Measurements from ENCODE around the gene PDE11A. TPM values are rescaled to one million over a fixed set of nuclear protein-coding genes. Genes with fewer than 3 reads are reported as not detected.

PDE11A gene
- total RNA-seq, 6 experiments from 2014 or later = 1.2 to 9.4 (median 6.3) TPM

GRCh38 chr2:178006710-178007109 lies 65.9 kb downstream of the PDE11A start:
- no peak for DNase-seq
- intact Hi-C loops (cut with DNase I) = no loop called here
- ATAC-seq = no peak
- 80% methylated on average over 1 of the region's 1 CpG for WGBS (ENCODE audit: insufficient coverage, low coverage, low lambda C conversion rate, missing lambda C conversion rate)
- Histone ChIP-seq H3K27ac (no peak overlapping the region), H3K36me3 (no peaks in the 10 kb centered on the region), H3K9me3 (no peaks in the 10 kb centered on the region), H3K4me3 (no peak overlapping the region), H3K4me1 (no peaks in the 10 kb centered on the region), H3K27me3 (no peaks in the 10 kb centered on the region)
- TF ChIP-seq CTCF (IDR thresholded peaks at IDR 0.05) = no peak
- TF ChIP-seq POLR2A (IDR thresholded peaks at IDR 0.05) = no peak

GRCh38 chr2:178005756-178006155 lies 66.8 kb downstream of the PDE11A start:
- Histone ChIP-seq H3K36me3 (no peaks in the 10 kb centered on the region), H3K4me1 (no peaks in the 10 kb centered on the region), H3K4me3 (no peak overlapping the region), H3K9me3 (no peaks in the 10 kb centered on the region), H3K27ac (no peak overlapping the region), H3K27me3 (no peaks in the 10 kb centered on the region)
- DNase-seq (no peak), ATAC-seq (no peak)
- TF ChIP-seq CTCF (IDR thresholded peaks at IDR 0.05) = no peak
- TF ChIP-seq POLR2A (IDR thresholded peaks at IDR 0.05) = no peak
- intact Hi-C loops (cut with DNase I) = no loop called here

- DNase-seq (no peak), ATAC-seq (no peak)
- Histone ChIP-seq H3K36me3 (no peaks in the 10 kb centered on the region), H3K27ac (no peak overlapping the region), H3K9me3 (no peaks in the 10 kb centered on the region), H3K4me3 (no peak overlapping the region), H3K27me3 (no peaks in the 10 kb centered on the region), H3K4me1 (no peaks in the 10 kb centered on the region)
- TF ChIP-seq POLR2A (IDR thresholded peaks at IDR 0.05) (no peak), CTCF (IDR thresholded peaks at IDR 0.05) (no peak)
- intact Hi-C loops (cut with DNase I) = no loop called here
These were observed 70.5 kb downstream of the PDE11A start for GRCh38 chr2:178002038-178002437.

GRCh38 chr2:177998996-177999395 lies 73.6 kb downstream of the PDE11A start:
- Histone ChIP-seq H3K27me3 (no peaks in the 10 kb centered on the region), H3K9me3 (no peaks in the 10 kb centered on the region), H3K36me3 (no peaks in the 10 kb centered on the region), H3K4me1 (no peaks in the 10 kb centered on the region), H3K4me3 (no peak overlapping the region), H3K27ac (no peak overlapping the region)
- 77% methylated on average over 4 of the region's 4 CpGs for WGBS (ENCODE audit: insufficient coverage, low coverage, low lambda C conversion rate, missing lambda C conversion rate)
- intact Hi-C loops (cut with DNase I) = no loop called here
- DNase-seq = no peak
- ATAC-seq = no peak
- TF ChIP-seq POLR2A (IDR thresholded peaks at IDR 0.05) = no peak
- TF ChIP-seq CTCF (IDR thresholded peaks at IDR 0.05) = no peak

- no peak for ATAC-seq
- TF ChIP-seq POLR2A (IDR thresholded peaks at IDR 0.05) = no peak
- no peak for TF ChIP-seq CTCF (IDR thresholded peaks at IDR 0.05)
- 54% methylated on average over 2 of the region's 2 CpGs for WGBS (ENCODE audit: insufficient coverage, low coverage, low lambda C conversion rate, missing lambda C conversion rate)
These were observed 74.6 kb downstream of the PDE11A start for GRCh38 chr2:177998006-177998405.

More at GRCh38 chr2:177998006-177998405, 74.6 kb downstream of the PDE11A start:
- Histone ChIP-seq H3K27ac (no peak overlapping the region), H3K9me3 (no peaks in the 10 kb centered on the region), H3K4me1 (no peaks in the 10 kb centered on the region), H3K36me3 (no peaks in the 10 kb centered on the region), H3K4me3 (no peak overlapping the region), H3K27me3 (no peaks in the 10 kb centered on the region)
- intact Hi-C loops (cut with DNase I) = no loop called here
- DNase-seq = no peak
